GM10266 (cell line): ENCODE measurements around the gene OR4F6.
"Not testable (repeated sequence)": the region's sequence is repeated elsewhere in the genome, so short reads cannot be mapped to it uniquely, and the experiment has no call there.

Experiments
- DNase-seq: peaks from one replicate; pipeline ENCODE4 v3.0.0; 2012; ENCODE audit errors: extremely low spot score
- CTCF ChIP-seq: IDR thresholded peaks from 2 replicates; pipeline ENCODE4 v1.5.1; 2012; ENCODE audit warnings: mild to moderate bottlenecking, low read depth; ENCODE audit not compliant: control insufficient read depth, insufficient read depth; ENCODE audit errors: missing control alignments

OR4F6 gene

GRCh38 chr15:101803209-101803608, at the start of gene OR4F6:
Gene OR4F6 (plus strand): TSS chr15:101803509. CDS start chr15:101805720, 2,211 bp downstream.
- TF ChIP-seq CTCF, result no peak
- no peak for DNase-seq

- not testable (repeated sequence) for DNase-seq
These were observed 38.5 kb upstream of the OR4F6 start for GRCh38 chr15:101764669-101765339.

- not testable (repeated sequence) for DNase-seq
These were observed 38.0 kb upstream of the OR4F6 start for GRCh38 chr15:101765340-101765671.

GRCh38 chr15:101765772-101766456, 37.4 kb upstream of the OR4F6 start:
- DNase-seq, result no peak
- TF ChIP-seq CTCF, result no peak

GRCh38 chr15:101767083-101767640, 36.1 kb upstream of the OR4F6 start:
- DNase-seq, result not testable (repeated sequence)

- no peak for TF ChIP-seq CTCF
- DNase-seq, result no peak
These were observed 30.4 kb upstream of the OR4F6 start for GRCh38 chr15:101772921-101773320.

- TF ChIP-seq CTCF, result peak; percentile 42
- DNase-seq, result no peak
These were observed 29.7 kb upstream of the OR4F6 start for GRCh38 chr15:101773496-101774100.

GRCh38 chr15:101775136-101775535, 28.2 kb upstream of the OR4F6 start:
- no peak for DNase-seq
- TF ChIP-seq CTCF, result no peak

GRCh38 chr15:101778576-101778975, 24.7 kb upstream of the OR4F6 start:
- not testable (repeated sequence) for DNase-seq

- DNase-seq, result not testable (repeated sequence)
These were observed 23.1 kb upstream of the OR4F6 start for GRCh38 chr15:101780225-101780624.
